ENCODE data around the gene RMDN3.

Gene RMDN3

GRCh38 chr15:40746916-40747418 lies 8.1 kb downstream of the RMDN3 start:
- no peak for DNase-seq

DNA sequence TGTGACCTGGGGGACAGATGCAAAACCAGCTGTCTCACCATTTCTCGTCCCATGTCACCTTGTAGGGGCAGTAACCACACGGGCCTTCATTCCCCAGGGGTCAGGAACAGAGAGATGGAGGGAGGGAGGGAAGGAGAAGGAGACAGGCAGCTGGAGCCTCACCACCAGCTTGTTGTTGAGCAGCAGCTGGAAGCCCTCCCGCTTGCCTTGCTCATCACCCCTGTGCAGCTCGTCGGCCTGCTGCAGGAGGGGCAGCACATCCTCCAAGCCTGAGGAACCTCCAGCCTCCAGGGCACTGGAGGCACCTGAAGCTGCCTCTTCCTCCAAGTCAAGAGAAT lies 10.3 kb downstream of the RMDN3 start:
- DNase-seq = no peak

- DNase-seq = no peak
Measured at GRCh38 chr15:40743921-40744814, 10.9 kb downstream of the RMDN3 start.

GRCh38 chr15:40743485-40743901 lies 11.6 kb downstream of the RMDN3 start:
- no peak for DNase-seq

DNA sequence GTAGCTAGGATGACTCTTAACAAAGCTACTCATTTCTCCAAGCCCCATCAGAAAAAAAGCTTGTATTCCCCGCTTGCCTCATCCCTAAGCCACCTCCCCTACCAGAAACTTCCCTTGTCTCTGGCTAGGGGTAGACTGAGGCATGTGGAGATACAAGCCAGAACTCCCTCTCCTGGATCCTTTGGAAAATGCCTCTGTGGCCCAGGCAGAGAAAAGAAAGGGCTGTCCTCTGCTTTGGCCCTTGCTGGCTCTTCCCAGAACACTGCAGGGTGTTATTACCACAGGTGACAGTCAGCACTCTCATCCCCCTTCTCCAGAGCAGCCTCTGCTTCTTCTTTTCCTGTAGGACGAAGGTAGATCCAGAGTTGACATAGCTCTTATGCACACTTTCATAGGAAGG lies 15.2 kb downstream of the RMDN3 start:
- no peak for DNase-seq

DNA sequence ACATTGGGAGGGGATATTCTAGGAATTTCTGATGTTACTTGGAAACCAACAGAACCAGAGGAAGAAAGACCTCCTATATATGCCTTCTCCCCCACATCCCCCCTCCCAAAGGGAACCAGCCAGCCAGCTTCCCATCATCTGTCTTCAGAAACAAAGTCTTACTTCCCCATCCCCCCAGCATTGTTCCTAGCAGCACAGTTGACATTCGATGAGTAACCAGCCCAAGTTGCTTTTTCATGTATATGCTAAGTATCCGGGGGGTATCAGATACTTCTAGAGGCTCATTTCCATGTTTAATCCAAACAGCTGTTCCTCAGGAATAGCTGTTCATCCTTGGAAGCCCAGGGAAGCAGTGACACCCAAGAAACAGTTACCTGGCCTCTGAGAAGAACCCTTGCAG lies 16.0 kb downstream of the RMDN3 start:
- no peak for DNase-seq

DNA sequence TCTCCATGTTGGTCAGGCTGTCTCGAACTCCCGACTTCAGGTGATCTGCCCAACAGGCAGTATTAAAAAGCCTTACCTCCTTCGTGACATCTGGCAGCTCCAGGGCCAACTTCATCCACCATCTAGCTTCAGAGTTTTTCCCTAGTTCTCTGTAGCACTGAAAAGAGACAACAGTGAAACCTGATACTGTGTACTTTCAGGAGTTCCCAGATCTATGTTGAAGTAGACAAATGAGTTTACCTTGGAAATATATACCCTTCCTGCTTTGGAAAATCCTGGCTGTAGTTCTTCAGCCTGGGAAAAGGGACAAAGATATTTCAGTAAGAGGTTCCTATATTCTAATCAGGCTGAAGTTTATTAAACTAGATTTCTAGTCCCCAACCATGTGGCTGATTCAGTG lies 18.0 kb downstream of the RMDN3 start:
- no peak for DNase-seq

- no peak for DNase-seq
Measured at GRCh38 chr15:40736575-40736974, 18.5 kb downstream of the RMDN3 start.

GRCh38 chr15:40731034-40731433 lies 24.0 kb downstream of the RMDN3 start:
- no peak for DNase-seq

DNA sequence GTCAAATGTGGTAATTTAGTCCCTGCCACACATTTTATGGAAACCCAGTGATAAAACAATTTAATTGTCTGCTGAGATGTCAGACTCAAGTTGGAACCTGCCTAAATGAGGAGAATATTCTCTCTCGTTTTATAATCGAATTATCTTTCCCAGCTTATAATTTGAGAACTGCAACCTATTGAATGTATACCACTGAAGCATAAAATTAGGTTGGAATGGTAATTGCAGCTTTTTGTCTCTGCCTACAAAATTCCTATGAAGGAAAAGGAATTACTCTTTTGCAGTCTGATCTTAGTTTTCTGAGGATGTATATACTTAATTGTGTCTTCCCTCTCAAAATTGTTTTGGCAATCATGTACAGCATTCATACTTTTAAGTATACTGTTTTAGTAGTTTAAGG lies 31.1 kb downstream of the RMDN3 start:
- no peak for DNase-seq

- DNase-seq = no peak
Measured at GRCh38 chr15:40722934-40723333, 32.1 kb downstream of the RMDN3 start.

DNA sequence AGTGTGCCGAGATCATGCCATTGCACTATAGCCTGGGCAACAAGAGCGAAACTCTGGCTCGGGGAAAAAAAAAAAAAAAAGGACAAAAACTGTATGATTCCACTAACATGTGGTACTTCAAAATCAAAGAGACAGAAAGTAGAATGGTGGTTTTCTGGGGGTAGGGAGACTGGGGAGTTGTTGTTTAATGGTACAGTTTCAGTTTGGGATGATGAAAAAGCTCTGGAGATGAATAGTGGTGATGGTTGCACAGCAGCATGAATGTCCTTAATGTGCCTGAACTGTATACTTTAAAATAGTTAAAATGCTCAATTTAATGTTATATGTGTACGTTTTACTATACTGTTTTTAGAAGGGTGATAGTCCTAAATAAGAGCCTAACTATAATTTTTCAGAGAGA lies 32.7 kb downstream of the RMDN3 start:
- DNase-seq = no peak

DNA sequence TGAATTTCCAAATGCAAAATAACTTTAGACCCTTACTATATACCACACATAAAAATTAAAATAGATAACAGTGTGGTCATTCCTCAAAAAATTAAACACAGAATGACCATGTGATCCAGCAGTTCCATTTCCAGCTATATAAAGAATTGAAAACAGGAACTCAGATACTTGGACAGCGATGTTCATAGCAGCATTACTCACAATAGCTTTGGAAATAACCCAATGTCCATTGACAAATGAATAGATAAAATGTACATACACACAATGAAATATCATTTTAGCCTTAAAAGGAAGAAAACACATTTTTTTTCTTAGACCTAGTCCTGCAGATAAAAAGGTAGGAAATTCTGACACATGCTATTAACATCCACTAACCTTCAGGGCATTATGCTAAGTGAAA lies 33.4 kb downstream of the RMDN3 start:
- no peak for DNase-seq

DNA sequence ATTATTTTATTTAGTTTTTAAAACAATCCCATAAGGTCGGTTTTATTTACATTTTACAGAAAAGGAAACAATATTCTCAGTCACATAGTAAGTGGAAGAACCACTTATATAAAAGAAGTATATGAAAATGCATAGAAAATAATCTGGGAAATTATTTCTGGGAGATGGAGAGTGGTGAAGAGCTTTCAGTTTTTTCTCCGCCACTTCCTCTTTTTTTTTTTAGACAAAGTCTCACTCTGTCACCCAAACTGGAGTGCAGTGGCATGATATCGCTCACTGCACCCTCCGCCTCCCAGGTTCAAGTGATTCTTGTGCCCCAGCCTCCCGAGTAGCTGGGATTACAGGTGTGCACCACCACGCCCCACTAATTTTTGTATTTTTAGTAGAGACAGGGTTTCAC lies 38.9 kb downstream of the RMDN3 start:
- DNase-seq = no peak

DNA sequence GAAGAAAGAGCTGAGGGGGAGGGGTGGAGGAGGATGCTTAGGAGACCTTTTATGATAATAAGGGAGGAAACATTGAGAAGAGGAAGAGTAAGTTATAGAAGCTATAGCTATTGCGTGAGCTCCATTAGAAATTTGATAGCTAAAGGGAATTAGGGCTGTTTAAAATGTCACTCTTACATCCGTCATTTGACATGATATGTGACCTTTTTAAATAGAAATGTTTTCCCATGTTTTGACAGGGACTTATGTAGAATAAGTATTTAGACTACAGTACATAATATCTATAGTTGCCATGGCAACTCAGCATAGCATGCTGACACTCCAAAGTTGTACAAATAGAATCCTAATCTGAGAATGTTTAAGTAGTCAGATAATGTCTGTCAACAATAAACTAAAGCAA lies 40.9 kb downstream of the RMDN3 start:
- DNase-seq = no peak

- DNase-seq = no peak
Measured at GRCh38 chr15:40706121-40706520, 48.9 kb downstream of the RMDN3 start.

DNA sequence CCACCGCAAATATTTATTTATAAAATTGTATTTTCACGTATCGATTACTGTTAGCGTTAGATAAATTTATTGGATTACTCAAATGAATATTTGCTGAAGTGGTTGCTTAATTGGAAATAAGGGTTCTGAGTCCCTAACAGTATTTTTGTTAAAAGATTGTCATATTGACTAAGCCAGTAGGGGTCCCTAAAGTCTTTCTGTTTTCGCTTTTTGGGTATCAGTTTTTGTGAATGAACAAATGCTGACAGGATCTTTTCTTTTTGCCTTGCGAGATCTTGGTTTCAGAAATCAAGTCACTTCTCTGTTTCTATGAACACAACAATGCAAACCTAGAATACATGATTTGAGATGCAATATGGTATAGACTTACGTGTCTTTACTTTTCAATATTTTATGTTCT lies 53.0 kb downstream of the RMDN3 start:
- DNase-seq = no peak

GRCh38 chr15:40697916-40698315 lies 57.1 kb downstream of the RMDN3 start:
- DNase-seq = no peak

DNA sequence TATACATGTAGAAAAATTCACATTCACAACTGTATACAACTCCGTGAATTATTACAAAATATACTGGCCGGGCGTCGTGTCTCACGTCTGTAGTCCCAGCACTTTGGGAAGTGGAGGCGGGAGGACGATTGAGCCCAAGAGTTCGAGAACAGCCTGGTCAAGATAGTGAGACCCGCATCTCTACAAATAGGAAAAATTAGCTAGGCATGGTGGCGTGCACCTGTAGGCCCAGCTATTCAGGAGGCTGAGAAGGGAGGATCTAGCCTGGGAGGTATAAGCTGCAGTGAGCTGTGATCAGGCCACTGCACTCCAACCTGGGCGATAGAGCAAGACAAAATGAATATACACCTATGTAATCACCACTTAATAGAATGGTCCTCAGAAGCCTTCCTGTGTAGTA lies 58.8 kb downstream of the RMDN3 start:
- no peak for DNase-seq

- DNase-seq = no peak
Measured at GRCh38 chr15:40695469-40695890, 59.6 kb downstream of the RMDN3 start.

- DNase-seq = peak; percentile 80
Measured at GRCh38 chr15:40694688-40695468, 60.2 kb downstream of the RMDN3 start, which contains the start of gene RAD51. Gene RAD51 (plus strand): TSS chr15:40695174. CDS start chr15:40698759, 3,585 bp downstream.

DNA sequence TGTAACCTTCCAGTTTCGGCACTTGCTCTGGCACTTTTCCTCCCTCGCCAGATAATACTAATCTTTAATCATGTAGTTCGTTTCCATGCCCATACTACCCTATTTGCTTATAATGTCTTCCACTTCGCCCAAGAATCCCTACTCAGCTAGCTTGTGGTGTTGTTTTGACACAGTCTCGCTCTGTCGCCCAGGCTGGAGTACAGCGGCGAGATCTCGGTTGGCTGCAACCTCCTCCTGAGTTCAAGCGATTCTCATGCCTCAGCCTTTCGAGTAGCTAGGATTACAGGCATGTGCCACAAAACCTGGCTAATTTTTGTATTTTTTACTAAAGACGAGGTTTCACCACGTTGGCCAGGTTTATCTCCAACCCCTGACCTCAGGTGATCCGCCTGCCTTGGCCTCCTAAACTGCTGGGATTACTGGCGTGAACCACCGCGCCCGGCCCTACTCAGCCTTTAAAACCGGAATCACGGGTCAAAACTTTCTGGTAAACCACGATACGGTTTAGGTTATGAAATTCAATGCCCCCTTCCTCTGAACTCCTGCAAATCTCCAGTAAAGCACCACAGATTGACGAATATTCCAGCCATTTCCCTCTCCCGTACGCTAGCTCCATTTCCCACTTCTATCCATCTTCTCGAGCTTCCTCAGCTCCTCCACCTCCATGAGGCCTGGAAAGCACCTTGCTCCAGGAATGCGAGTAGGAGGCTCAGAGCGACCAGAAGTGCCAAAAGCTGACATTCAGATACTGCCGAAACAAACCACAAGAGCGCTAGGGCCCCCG lies 61.0 kb downstream of the RMDN3 start:
- DNase-seq = no peak

- DNase-seq = no peak
Measured at GRCh38 chr15:40691737-40692136, 63.3 kb downstream of the RMDN3 start.

Data from T1000 (cell line).